IPS-18c (cell line): ENCODE data around the gene ATG2B.

Experiments used
- H3K4me3 ChIP-seq: 2 replicates; pipeline ENCODE4 v1.7.0; 2013; ENCODE audit warnings: low read depth, mild to moderate bottlenecking, low read length, moderate library complexity; ENCODE audit not compliant: insufficient read depth
- H3K9me3 ChIP-seq: one replicate; pipeline ENCODE4 v1.6.1; 2013; ENCODE audit warnings: mild to moderate bottlenecking, low read length, moderate library complexity; ENCODE audit not compliant: control insufficient read depth, insufficient read depth

ATG2B gene

GRCh38 chr14:96286251-96286650, 76.9 kb downstream of the ATG2B start:
- Histone ChIP-seq H3K9me3 (no peaks in the 10 kb centered on the region), H3K4me3 (no peak overlapping the region)

- Histone ChIP-seq H3K9me3 (no peaks in the 10 kb centered on the region), H3K4me3 (no peak overlapping the region)
These were observed 77.5 kb downstream of the ATG2B start for GRCh38 chr14:96285667-96286066.

GRCh38 chr14:96284430-96284829, 78.7 kb downstream of the ATG2B start:
- Histone ChIP-seq H3K4me3 (no peak overlapping the region), H3K9me3 (no peaks in the 10 kb centered on the region)

- no peak overlapping the region for H3K4me3 ChIP-seq
- no peaks in the 10 kb centered on the region for H3K9me3 ChIP-seq
These were observed 79.1 kb downstream of the ATG2B start for GRCh38 chr14:96284008-96284407.

GRCh38 chr14:96281486-96281885, 81.7 kb downstream of the ATG2B start:
- no peak overlapping the region for H3K4me3 ChIP-seq
- H3K9me3 ChIP-seq = no peaks in the 10 kb centered on the region

GRCh38 chr14:96280104-96280503, 83.0 kb downstream of the ATG2B start:
- no peak overlapping the region for H3K4me3 ChIP-seq
- H3K9me3 ChIP-seq = no peaks in the 10 kb centered on the region

GRCh38 chr14:96279564-96279963, 83.6 kb downstream of the ATG2B start:
- H3K9me3 ChIP-seq = no peaks in the 10 kb centered on the region
- no peak overlapping the region for H3K4me3 ChIP-seq

GRCh38 chr14:96277890-96278289, 85.3 kb downstream of the ATG2B start:
- Histone ChIP-seq H3K4me3 (no peak overlapping the region), H3K9me3 (no peaks in the 10 kb centered on the region)

- no peaks in the 10 kb centered on the region for H3K9me3 ChIP-seq
These were observed 87.7 kb downstream of the ATG2B start for GRCh38 chr14:96275177-96276112.

GRCh38 chr14:96274543-96274942, 88.6 kb downstream of the ATG2B start:
- Histone ChIP-seq H3K4me3 (no peak overlapping the region), H3K9me3 (no peaks in the 10 kb centered on the region)

More at GRCh38 chr14:96275177-96276112, 87.7 kb downstream of the ATG2B start:
- no peak overlapping the region for H3K4me3 ChIP-seq

- H3K9me3 ChIP-seq = no peaks in the 10 kb centered on the region
- no peak overlapping the region for H3K4me3 ChIP-seq
These were observed 89.0 kb downstream of the ATG2B start for GRCh38 chr14:96274122-96274521.

- Histone ChIP-seq H3K4me3 (no peak overlapping the region), H3K9me3 (no peaks in the 10 kb centered on the region)
These were observed 89.5 kb downstream of the ATG2B start for GRCh38 chr14:96273629-96274028.

- Histone ChIP-seq H3K9me3 (no peaks in the 10 kb centered on the region), H3K4me3 (no peak overlapping the region)
These were observed 90.2 kb downstream of the ATG2B start for GRCh38 chr14:96272777-96273473.

GRCh38 chr14:96271421-96271762, 91.7 kb downstream of the ATG2B start:
- no peak overlapping the region for H3K4me3 ChIP-seq
- no peaks in the 10 kb centered on the region for H3K9me3 ChIP-seq

- H3K4me3 ChIP-seq = no peak overlapping the region
- no peaks in the 10 kb centered on the region for H3K9me3 ChIP-seq
These were observed 92.3 kb downstream of the ATG2B start for GRCh38 chr14:96270565-96271420.

GRCh38 chr14:96269359-96269710, 93.8 kb downstream of the ATG2B start:
- no peaks in the 10 kb centered on the region for H3K9me3 ChIP-seq
- H3K4me3 ChIP-seq = no peak overlapping the region

- H3K9me3 ChIP-seq = no peaks in the 10 kb centered on the region
- no peak overlapping the region for H3K4me3 ChIP-seq
These were observed 94.4 kb downstream of the ATG2B start for GRCh38 chr14:96268431-96269358.
